T-helper 9 cell (primary cell): Measurements from ENCODE around the gene OTOP3.
A peak's percentile ranks its signal among the peaks of the same experiment; 100 is the strongest.

Experiments
- DNase-seq: peaks from one replicate; pipeline ENCODE4 v3.0.0-alpha.2; 2020

The OTOP3 gene

DNA sequence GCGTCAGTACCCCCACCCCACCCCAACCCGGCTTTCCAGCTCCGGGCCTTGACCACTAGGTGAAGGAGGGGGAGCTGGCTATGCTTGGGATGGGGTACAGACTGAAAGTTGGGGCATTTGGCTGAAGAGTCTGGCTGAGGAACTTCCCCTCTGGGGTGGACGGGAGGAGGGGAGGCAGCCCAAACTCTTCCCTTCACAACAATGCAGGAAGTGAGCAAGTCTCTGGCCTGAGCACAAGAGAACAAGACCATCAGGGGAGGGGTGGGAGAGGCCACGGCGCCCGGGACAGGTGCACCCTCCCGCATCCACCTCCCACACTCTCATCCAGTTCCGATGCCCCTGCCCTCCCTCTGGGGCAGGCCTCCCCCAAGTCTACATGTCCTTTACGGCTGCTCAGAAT is 18.3 kb upstream of the OTOP3 start:
- DNase-seq, result no peak

DNA sequence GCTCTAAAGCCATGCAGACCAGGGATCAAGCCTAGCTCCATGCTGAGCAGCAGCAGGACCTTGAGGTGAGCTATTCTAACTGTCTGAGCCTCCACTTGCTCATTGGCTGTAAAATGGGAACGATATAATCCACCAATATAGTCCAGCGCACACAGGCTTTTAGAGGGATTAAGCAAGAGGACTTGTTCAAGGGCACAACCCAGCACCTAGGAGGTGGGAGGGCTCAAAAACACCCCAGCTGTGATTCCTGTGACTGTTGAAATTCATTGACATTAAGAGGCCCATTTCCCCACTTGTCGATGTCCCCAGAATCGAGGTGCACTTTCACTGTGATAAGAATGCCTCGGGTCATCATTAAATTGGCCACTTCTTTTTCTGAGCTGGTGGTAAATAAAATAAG is 16.8 kb upstream of the OTOP3 start:
- DNase-seq, result no peak

- DNase-seq, result no peak
Observed at GRCh38 chr17:74919440-74920305, 16.0 kb upstream of the OTOP3 start.

- DNase-seq, result no peak
Observed at GRCh38 chr17:74920306-74920620, 15.4 kb upstream of the OTOP3 start.

GRCh38 chr17:74920642-74921025 is 15.1 kb upstream of the OTOP3 start:
- DNase-seq, result no peak

DNA sequence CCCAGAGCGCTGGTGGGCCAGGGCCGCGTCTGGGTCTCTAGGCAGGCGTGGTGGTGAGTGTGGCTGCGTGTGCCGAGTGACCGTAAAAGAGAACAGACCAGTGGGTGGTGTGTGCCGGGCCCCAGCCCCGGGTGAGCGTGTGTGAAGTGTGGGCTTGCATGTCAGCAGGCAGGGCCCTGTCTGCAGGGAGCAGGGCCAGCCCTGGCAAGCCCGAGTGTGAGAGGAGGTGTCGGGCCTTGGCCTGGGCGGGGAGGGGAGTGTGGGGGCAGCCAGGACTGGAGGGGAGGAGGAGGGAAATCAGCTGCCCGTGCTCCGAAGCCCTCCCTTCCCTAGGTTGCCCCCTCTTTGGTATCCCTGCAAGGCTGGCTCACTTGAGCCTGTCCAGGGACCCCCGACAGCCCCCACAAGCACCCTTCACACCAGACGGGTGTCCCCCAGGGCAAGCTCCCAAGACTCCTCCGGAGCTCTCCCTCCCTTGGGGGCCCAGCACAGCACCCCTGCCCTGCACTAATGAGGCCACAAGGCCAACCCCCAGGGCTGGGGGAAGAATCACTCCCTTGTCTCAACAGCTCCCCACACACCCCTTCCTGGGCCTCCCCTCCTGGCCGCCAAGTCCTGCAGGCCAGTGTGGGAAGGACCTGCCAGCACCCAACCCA is 14.5 kb upstream of the OTOP3 start:
- DNase-seq, result no peak

- no peak for DNase-seq
Observed at GRCh38 chr17:74921769-74922168, 13.9 kb upstream of the OTOP3 start.

DNA sequence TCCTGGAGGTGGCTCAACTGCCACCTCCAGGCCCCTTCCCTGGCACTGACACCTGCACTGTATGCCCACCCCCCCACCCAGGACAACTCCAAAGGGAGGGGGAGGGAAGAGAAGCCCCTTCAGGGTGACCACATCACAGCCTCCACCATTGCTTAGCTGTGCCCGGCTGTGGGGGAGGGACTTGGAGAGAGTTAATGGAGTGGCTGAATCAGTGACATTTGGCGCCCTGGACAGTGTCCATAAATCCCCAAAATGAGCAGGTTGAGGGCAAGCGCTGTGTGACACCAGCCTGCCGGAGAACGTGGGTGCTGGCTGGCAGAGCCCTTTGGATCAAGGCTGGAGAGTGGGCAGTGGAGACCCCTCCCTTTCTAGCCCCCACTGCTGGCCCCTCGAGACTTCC is 13.5 kb upstream of the OTOP3 start:
- no peak for DNase-seq

GRCh38 chr17:74922694-74923537 is 12.8 kb upstream of the OTOP3 start, which contains the start of gene USH1G:
TSS of gene USH1G (minus strand) at chr17:74923255. CDS start at chr17:74923073, 182 bp downstream.
- peak; percentile 15 for DNase-seq

- DNase-seq, result peak; percentile 75
Observed at GRCh38 chr17:74923538-74924249, 12.0 kb upstream of the OTOP3 start.

DNA sequence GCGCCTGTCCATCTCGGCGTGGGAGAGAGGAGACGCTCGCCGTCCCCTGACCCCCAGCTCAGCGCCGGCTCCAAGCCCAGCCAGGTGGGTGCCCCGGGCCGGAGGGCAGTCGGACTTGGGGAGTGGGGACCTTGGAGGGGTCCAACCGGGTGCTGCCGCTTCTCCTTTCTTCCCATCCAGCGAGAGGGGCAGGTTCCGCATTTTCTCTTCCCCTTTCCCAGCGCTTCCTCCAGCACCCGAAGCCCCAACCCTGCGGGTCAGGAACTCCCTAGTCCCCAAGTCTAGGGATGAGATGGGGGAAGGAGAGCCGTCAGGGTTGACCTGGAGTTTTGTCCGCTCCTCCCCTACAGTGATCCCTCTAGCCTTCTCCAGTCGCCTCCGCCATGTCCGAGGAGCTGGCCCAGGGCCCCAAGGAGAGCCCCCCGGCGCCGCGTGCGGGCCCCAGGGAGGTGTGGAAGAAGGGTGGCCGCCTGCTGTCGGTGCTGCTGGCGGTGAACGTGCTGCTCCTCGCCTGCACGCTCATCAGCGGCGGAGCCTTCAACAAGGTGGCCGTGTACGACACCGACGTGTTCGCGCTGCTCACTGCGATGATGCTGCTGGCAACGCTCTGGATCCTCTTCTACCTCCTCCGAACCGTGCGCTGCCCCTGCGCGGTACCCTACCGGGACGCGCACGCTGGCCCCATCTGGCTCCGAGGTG is 11.3 kb upstream of the OTOP3 start, which contains the start of gene OTOP2:
OTOP2 (plus strand) TSS at position 24 of the 699 bp plus-strand sequence; CDS start at position 384, 360 bp downstream.
- DNase-seq, result no peak

DNA sequence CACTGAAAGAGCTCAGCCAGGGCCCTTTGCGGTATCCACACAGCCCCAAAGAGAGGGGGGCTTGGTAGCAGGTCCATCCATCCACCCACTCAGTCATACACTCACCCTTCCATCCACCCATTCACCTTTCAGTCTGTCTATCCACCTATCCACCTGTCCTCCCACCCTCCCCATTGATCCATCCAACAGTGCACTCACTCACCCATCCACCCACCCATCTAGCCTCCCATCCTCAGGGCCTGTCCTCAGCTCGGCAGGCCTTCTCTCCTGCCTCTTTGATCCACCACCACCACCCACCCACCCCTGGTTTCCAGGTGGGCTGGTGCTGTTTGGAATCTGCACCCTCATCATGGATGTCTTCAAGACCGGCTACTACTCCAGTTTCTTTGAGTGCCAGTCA is 10.5 kb upstream of the OTOP3 start:
- no peak for DNase-seq

GRCh38 chr17:74928786-74929185 is 6.9 kb upstream of the OTOP3 start:
- DNase-seq, result no peak

- no peak for DNase-seq
Observed at GRCh38 chr17:74930535-74931036, 5.1 kb upstream of the OTOP3 start.

DNA sequence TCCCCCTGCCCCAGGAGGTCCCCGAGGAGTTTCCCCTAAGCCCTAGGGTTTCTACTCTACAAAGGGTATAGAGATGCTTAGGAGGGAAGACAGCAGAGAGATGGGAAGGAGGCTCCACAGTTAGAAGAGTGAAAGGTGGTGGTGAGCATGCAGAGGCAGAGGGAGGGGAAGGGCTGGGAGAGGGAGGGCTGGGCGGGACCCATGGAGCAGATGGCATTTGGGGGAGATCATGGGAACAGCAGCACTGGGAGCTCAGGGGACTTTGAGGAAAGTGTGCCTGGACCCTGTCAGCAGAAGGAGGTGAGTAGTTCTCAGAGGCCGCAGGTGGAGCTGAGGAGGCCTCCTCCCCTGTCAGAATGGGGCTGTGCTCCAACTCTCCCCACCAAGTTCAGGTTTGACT is 650 bp upstream of the OTOP3 start:
- DNase-seq, result no peak

DNA sequence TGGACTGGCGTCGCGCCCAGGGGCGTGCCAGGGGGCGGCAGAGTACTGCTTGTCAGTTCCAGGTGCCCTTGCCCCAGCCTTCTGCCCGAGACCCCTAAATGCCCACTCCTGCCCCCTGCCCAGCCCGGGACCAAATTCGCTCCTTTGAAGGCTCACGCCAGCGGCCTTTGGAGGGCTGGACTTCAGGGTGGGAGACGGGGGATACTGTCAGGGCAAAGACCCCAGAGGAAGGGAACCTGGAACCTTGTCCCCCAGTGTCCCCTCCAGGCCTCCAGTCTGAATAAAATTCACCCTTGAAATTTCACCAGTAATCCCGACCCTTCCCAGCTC is 737 bp downstream of the OTOP3 start:
- DNase-seq, result no peak

DNA sequence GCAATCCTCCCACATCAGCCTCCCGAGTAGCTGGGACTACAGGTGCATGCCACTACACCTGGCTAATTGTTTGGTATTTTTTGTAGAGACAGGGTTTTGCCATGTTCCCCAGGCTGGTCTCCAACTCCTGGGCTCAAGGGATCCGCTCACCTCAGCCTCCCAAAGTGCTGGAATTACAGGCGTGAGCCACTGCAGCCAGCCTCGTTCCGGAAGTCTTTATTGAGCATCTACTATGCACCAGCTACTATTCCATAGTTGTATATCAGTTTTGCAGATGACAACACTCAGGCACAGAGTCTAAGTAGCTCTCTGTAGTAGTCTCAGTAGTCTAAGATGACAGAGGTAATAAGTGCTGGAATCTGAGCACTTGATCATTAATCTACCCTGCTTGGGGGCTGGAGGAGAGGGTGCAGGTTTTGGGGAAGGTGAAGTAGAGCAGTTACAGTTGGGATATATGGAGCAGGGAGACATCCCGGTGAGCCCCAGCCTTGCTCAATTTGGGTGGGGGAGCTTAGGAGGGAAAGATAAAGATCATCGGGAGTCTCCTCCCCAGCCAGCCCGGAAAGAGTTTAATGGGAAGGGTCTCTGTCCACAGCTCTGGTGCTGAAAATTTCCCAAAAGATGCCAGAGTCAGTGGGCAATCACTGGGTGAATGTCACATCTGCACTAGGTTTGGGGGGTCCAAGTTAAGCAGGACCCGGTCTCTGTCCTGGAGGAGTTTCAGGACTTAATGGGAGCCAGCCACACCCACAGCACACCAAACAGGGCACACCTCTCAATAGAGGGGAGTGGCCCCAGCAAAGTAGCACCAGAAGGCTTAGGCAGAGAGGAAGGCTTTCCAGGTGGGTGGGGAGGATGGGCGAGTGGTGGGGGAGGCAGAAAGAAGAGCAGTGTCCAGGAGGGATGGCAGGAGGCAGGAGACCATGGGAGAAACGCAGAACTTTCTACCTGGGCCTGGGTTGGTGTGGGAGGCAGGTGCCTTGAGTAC is 1.7 kb downstream of the OTOP3 start:
- no peak for DNase-seq

DNA sequence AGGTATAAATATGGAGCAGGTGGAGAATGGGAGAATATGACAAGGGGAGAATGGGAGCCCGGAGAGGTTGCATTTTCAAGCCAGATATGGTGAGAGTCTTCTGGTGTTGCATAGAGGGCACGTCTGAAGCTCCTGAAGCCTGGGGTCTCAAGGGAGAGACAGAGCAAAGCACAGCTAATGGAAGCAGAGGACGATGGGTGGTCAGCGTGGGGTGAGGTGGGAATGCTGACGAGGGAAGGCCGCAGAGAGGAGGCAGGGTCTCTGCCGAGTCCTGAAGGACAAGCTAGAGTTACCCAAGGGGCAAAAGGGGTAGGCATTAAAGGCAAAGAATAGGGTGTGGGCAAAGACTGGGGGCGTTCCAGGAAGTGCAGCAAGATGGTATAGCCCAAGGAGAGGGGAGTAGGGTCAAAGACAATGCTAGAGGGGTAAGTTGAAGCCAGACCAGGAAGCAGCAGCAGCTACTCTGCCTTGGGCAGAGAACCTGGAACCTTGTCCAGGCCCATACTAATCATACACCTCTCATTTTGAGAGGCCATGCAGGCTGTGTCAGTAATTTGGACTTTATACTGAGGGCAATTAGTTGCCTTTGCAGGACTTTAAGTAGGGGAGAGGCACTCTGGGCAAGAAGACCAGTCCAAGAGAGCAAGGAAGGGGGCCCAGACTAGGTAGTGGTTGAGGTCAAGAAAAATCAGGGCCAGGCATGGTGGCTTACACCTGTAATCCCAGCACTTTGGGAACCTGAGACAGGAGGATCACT is 2.7 kb downstream of the OTOP3 start:
- DNase-seq, result no peak

DNA sequence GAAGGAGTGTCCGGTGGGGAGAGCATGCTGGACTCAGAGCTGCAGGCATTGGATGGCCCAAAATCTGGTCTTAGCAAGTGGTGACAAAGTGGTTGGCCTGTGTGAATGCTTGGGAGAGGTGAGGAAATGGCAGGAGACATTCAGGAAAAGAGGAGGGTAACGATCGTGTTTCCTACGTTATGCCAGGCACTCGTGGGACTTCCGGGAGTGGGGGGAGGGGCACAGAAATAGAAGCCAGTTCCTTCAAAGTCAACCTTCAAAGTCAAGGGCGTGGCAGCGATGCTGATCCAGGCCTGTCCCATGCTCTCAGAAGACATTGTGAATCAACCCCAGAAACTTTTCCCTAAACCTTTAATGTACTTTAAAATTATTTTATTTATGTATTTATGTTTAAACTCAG is 3.8 kb downstream of the OTOP3 start:
- DNase-seq, result no peak

DNA sequence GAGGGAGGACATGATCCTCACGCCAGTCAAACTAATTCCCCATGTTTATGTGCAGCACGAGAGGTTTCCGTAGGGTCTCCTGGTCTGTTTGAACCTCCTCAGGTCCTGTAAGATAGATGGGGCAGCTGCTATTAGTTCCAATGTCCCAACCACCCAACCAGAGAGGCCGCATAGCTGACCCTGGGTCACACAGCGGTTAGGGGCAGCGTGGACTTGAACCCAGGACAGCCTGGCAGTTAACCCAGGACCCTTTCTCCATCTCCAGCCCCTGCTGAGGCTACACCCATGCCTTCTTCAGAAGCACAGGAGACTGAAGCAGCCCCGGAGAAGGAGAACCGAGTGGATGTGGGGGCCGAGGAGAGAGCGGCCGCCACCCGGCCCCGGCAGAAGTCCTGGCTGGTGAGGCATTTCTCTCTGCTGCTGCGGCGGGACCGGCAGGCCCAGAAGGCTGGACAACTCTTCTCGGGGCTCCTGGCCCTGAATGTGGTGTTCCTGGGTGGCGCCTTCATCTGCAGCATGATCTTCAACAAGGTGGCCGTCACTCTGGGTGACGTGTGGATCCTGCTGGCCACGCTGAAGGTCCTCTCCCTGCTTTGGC is 5.5 kb downstream of the OTOP3 start:
- DNase-seq, result no peak
